IPS-20b (cell line): Measurements from ENCODE around the gene FMNL3.
A peak's percentile ranks its signal among the peaks of the same experiment; 100 is the strongest.

Experiments used
- H3K27ac ChIP-seq: one replicate; pipeline ENCODE4 v1.5.1; 2013; ENCODE audit warnings: low read length
- H3K27me3 ChIP-seq: 2 replicates; pipeline ENCODE4 v1.6.1; 2013; ENCODE audit warnings: mild to moderate bottlenecking, low read length, inconsistent platforms; ENCODE audit not compliant: insufficient read depth
- H3K36me3 ChIP-seq: 2 replicates; pipeline ENCODE4 v1.6.1; 2013; ENCODE audit warnings: low read depth, mild to moderate bottlenecking, inconsistent platforms, low read length, moderate library complexity; ENCODE audit not compliant: insufficient read depth
- H3K4me1 ChIP-seq: 2 replicates; pipeline ENCODE4 v1.6.1; 2013; ENCODE audit warnings: mild to moderate bottlenecking, control low read depth, inconsistent platforms, low read length, moderate library complexity; ENCODE audit not compliant: insufficient read depth
- H3K4me3 ChIP-seq: 2 replicates; pipeline ENCODE4 v1.5.1; 2013; ENCODE audit warnings: mild to moderate bottlenecking, low read length, inconsistent platforms
- H3K9ac ChIP-seq: 2 replicates; pipeline ENCODE4 v1.6.1; 2013; ENCODE audit warnings: low read depth, mild to moderate bottlenecking, inconsistent platforms, low read length, moderate library complexity
- H3K9me3 ChIP-seq: 2 replicates; pipeline ENCODE4 v1.6.1; 2013; ENCODE audit warnings: mild to moderate bottlenecking, low read depth, low read length, inconsistent platforms; ENCODE audit not compliant: insufficient read depth

Gene FMNL3

GRCh38 chr12:49689237-49689636 lies 18.0 kb downstream of the FMNL3 start:
- H3K27me3 ChIP-seq: no peaks in the 10 kb centered on the region
- no peak overlapping the region for H3K27ac ChIP-seq
- no peaks in the 10 kb centered on the region for H3K9me3 ChIP-seq
- H3K4me3 ChIP-seq: no peak overlapping the region
- H3K9ac ChIP-seq: no peak overlapping the region
- peaks cover 13% of the 10 kb centered on the region for H3K4me1 ChIP-seq
- no peaks in the 10 kb centered on the region for H3K36me3 ChIP-seq

- Histone ChIP-seq H3K4me1 (peaks cover 9% of the 10 kb centered on the region), H3K36me3 (no peaks in the 10 kb centered on the region), H3K4me3 (no peak overlapping the region)
Measured at GRCh38 chr12:49687941-49688340, 19.3 kb downstream of the FMNL3 start.

GRCh38 chr12:49684310-49684854 lies 22.8 kb downstream of the FMNL3 start:
- Histone ChIP-seq H3K4me1 (peaks cover 4% of the 10 kb centered on the region), H3K9me3 (no peaks in the 10 kb centered on the region), H3K9ac (no peak overlapping the region), H3K27ac (no peak overlapping the region), H3K27me3 (no peaks in the 10 kb centered on the region), H3K36me3 (no peaks in the 10 kb centered on the region), H3K4me3 (no peak overlapping the region)

More at GRCh38 chr12:49687941-49688340, 19.3 kb downstream of the FMNL3 start:
- no peaks in the 10 kb centered on the region for H3K9me3 ChIP-seq
- no peak overlapping the region for H3K27ac ChIP-seq
- no peaks in the 10 kb centered on the region for H3K27me3 ChIP-seq
- H3K9ac ChIP-seq: no peak overlapping the region

DNA sequence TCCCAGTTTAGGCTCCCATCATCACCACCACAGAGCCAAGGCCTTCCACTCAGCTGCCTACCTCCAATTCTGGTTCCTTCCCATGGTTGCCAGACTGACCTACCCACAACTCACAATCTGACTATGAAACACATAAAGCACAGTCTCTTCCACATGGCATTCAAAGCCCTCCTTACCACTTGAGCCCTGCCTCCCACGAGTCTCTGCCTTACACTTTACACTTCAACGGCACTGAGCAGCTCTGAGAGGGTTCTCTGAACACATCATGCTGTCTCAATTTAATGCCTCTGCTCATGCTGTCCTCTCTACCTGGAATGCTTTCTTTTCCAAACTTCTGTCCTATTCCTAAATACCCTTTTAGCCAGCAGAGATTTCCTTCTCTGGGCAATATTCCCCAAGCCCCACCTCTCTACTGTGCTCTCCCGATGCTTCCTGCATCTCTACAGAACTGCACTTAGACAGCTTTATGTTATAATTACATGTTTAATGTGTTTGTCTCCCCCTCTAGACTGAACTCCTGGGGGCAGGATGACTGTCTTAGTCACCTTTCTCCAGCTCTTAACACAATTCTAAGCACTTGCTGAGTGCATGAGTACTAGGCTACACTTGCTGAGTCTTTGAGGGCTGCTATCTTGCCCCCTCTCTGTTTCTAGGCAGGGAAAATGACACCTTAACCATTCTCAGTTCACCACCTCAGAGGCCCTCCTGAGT lies 23.5 kb downstream of the FMNL3 start:
- H3K27me3 ChIP-seq: no peaks in the 10 kb centered on the region
- H3K36me3 ChIP-seq: no peaks in the 10 kb centered on the region
- H3K27ac ChIP-seq: no peak overlapping the region
- no peak overlapping the region for H3K9ac ChIP-seq
- H3K9me3 ChIP-seq: no peaks in the 10 kb centered on the region
- H3K4me3 ChIP-seq: no peak overlapping the region
- H3K4me1 ChIP-seq: peaks cover 4% of the 10 kb centered on the region

DNA sequence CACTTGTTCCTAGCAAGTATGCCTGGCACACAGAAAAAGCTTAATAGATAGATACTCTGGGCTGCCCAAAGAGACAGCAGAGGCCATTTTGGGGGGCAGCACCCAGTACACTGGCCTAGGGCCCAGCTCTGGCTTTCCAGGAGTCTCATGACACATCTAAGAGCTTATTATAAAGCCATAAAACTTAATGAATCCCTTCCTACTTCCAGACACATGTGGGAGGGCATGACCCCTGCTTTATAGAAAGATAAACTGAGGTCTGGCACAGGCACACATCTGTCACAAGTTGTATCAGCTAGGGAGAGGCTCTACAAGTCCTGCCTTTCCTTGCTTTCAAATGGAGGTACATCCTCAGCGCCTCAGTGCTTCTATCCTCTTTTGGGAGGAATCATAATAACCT lies 27.1 kb downstream of the FMNL3 start:
- Histone ChIP-seq H3K4me1 (no peaks in the 10 kb centered on the region; the same call in 1 of the 2 replicates), H3K4me3 (no peak overlapping the region)

DNA sequence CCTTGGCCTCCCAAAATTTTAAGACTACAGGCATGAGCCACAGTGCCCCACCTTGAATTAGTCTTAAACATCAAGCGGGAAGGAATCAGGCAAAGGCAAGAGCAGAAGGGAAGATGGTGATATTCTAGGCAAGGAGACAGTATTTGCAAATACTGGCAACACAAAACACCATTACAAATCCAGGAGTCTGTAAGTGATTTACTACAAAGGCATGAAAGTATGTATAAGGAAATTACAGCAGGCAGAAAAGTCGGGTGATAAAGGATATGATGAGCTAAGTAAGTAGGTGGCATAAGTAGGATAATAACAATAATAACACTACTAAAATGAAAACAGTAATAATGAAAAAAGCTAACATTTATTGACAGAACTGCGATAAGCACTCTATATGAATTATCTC lies 28.5 kb downstream of the FMNL3 start:
- no peaks in the 10 kb centered on the region for H3K27me3 ChIP-seq
- H3K27ac ChIP-seq: no peak overlapping the region
- H3K4me3 ChIP-seq: no peak overlapping the region
- no peaks in the 10 kb centered on the region for H3K36me3 ChIP-seq
- no peaks in the 10 kb centered on the region for H3K9me3 ChIP-seq
- H3K9ac ChIP-seq: no peak overlapping the region
- no peaks in the 10 kb centered on the region; the same call in 1 of the 2 replicates for H3K4me1 ChIP-seq

More for the DNA sequence above, 27.1 kb downstream of the FMNL3 start:
- Histone ChIP-seq H3K9ac (no peak overlapping the region), H3K27ac (no peak overlapping the region), H3K9me3 (no peaks in the 10 kb centered on the region), H3K27me3 (no peaks in the 10 kb centered on the region), H3K36me3 (no peaks in the 10 kb centered on the region)

DNA sequence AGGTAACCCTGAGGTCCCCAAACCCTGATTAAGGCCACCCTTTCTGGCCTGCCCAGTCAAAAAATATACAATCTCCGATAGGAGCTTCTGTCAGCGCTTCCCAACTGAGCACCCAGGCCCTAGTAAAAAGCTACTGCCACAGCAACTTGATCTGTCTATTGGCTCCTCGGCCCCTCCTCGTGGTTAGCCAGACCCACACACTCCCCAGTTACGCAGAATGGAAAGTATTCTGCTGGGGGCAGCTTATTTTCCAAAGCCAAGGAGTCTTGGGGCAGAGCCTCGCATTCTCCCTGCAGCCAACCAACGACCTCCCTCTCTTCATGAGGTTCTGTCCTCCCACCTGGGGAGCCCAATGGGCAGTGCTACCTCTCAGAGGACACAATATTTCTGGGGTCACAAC lies 32.1 kb downstream of the FMNL3 start:
- Histone ChIP-seq H3K9me3 (no peaks in the 10 kb centered on the region), H3K36me3 (no peaks in the 10 kb centered on the region), H3K4me1 (peaks cover 5% of the 10 kb centered on the region; the same call in 1 of the 2 replicates), H3K27ac (no peak overlapping the region), H3K9ac (no peak overlapping the region), H3K4me3 (no peak overlapping the region), H3K27me3 (no peaks in the 10 kb centered on the region)

GRCh38 chr12:49674318-49674981 lies 32.8 kb downstream of the FMNL3 start:
- no peak overlapping the region for H3K27ac ChIP-seq
- no peak overlapping the region for H3K4me3 ChIP-seq
- peak overlapping the region; percentile 35; the same call in 1 of the 2 replicates for H3K9ac ChIP-seq
- peaks cover 5% of the 10 kb centered on the region; the same call in 1 of the 2 replicates for H3K4me1 ChIP-seq
- no peaks in the 10 kb centered on the region for H3K27me3 ChIP-seq
- H3K36me3 ChIP-seq: no peaks in the 10 kb centered on the region
- H3K9me3 ChIP-seq: no peaks in the 10 kb centered on the region

- Histone ChIP-seq H3K4me3 (no peak overlapping the region), H3K27ac (no peak overlapping the region), H3K4me1 (peaks cover 5% of the 10 kb centered on the region; the same call in 1 of the 2 replicates)
Measured at GRCh38 chr12:49673446-49674317, 33.5 kb downstream of the FMNL3 start.

GRCh38 chr12:49672301-49673217 lies 34.6 kb downstream of the FMNL3 start:
- no peaks in the 10 kb centered on the region for H3K27me3 ChIP-seq
- no peak overlapping the region for H3K9ac ChIP-seq
- peaks cover 5% of the 10 kb centered on the region; the same call in 1 of the 2 replicates for H3K4me1 ChIP-seq
- H3K4me3 ChIP-seq: no peak overlapping the region
- H3K9me3 ChIP-seq: no peaks in the 10 kb centered on the region
- H3K36me3 ChIP-seq: no peaks in the 10 kb centered on the region
- no peak overlapping the region for H3K27ac ChIP-seq

More at GRCh38 chr12:49673446-49674317, 33.5 kb downstream of the FMNL3 start:
- Histone ChIP-seq H3K9ac (peak overlapping the region; percentile 35; the same call in 1 of the 2 replicates), H3K27me3 (no peaks in the 10 kb centered on the region), H3K9me3 (no peaks in the 10 kb centered on the region), H3K36me3 (no peaks in the 10 kb centered on the region)
